ENCODE measurements around the gene SPTLC1. TPM values are rescaled to one million over a fixed set of nuclear protein-coding genes. Genes with fewer than 3 reads are reported as not detected.

The SPTLC1 gene
- total and polyA plus RNA-seq, 10 of the 15 experiments (the other 5 are each of a cell fraction or from before 2014, with no cell fraction given), result 38.0 to 68.7 (median 52.8) TPM

DNA sequence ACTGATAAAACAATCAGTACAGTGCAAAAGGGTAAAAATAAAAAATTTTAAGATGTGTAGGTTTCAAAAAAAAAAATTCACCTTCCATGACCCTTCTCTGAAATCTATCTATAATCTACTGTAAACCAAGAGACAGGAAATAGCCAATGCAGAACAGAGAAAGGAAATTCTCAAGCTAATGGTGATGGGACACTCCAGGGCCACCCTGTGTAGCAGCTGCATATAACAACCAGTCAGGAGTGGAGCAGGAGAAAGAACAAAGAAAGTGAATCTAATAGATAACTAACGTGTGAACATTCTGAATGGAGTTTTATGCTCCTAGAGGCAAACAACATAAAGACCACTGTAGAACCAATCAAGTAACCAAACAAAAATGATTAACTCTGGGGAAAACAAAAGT lies 16.6 kb downstream of the SPTLC1 start:
- H3K4me2 ChIP-seq (ENCODE audit: control insufficient read depth, insufficient read depth), result no peak overlapping the region

DNA sequence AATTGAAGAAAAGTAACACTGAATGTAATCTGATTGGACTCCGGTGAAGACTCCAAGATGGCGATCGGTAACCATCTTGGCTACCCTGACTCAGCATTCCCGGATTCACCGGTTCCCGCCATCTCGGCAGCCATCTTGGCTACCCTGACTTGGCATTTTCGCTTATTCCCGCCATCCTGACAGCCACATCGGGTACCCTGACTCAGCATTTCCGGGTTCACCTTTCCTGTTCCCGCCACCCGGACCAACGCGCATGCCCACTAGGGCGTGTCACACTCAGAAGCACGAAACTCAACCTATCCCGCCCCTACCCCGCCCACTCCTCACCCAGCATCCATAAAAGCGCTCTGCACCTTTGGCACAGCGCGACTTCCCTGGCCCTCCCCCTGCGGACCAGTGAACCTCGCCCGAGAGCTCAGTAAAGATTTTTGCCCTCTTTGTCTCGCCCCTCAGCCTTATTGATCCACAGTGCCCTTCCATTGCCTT lies 17.2 kb downstream of the SPTLC1 start:
- Histone ChIP-seq H3K27ac (ENCODE audit: control insufficient read depth, insufficient read depth) (no peak overlapping the region), H3K9ac (ENCODE audit: control insufficient read depth, insufficient read depth, low read length) (no peak overlapping the region), H3K4me2 (ENCODE audit: control insufficient read depth, insufficient read depth) (no peak overlapping the region), H3K27me3 (replicated peaks in 1 of 2; ENCODE audit: control insufficient read depth in 2 of 2, insufficient read depth in 2 of 2, low read length in 1 of 2) (no peaks in the 10 kb centered on the region), H3K4me1 (ENCODE audit: control insufficient read depth, insufficient read depth, low read length) (no peaks in the 10 kb centered on the region), H4K20me1 (ENCODE audit: control insufficient read depth, insufficient read depth) (no peaks in the 10 kb centered on the region), H2AFZ (ENCODE audit: control insufficient read depth, low read depth, low read length) (no peak overlapping the region), H3K79me2 (ENCODE audit: control insufficient read depth, insufficient read depth, low read length) (no peaks in the 10 kb centered on the region), H3K4me3 (no peak overlapping the region), H3K9me3 (replicated peaks; ENCODE audit: control insufficient read depth, insufficient read depth, low read length) (no peaks in the 10 kb centered on the region), H3K36me3 (ENCODE audit: control insufficient read depth in 2 of 2, insufficient read depth in 2 of 2, low read length in 1 of 2) (no peaks in the 10 kb centered on the region)
- in situ Hi-C loops (cut with MboI), result no loop called here
- peak; percentile 70 for DNase-seq (ENCODE audit: low read depth, low spot score)
- ChIA-PET CTCF (no interaction called here), POLR2A (no interaction called here), RAD21 (ENCODE audit: unreplicated experiment) (no interaction called here), SMC1A (ENCODE audit: uncharacterized antibody, unreplicated experiment) (no interaction called here)
- intact Hi-C loops (cut with micrococcal nuclease; ENCODE audit: unreplicated experiment), result no loop called here
- no peak for FAIRE-seq
- BruUV-seq (replicated peaks), result no TSS peak
- ATAC-seq, result peak; percentile 85
- WGBS (ENCODE audit: insufficient coverage, insufficient replicate concordance, low lambda C conversion rate, missing lambda C conversion rate), result 69% methylated on average over 26 of the region's 26 CpGs
- TF ChIP-seq, protein P1, sequence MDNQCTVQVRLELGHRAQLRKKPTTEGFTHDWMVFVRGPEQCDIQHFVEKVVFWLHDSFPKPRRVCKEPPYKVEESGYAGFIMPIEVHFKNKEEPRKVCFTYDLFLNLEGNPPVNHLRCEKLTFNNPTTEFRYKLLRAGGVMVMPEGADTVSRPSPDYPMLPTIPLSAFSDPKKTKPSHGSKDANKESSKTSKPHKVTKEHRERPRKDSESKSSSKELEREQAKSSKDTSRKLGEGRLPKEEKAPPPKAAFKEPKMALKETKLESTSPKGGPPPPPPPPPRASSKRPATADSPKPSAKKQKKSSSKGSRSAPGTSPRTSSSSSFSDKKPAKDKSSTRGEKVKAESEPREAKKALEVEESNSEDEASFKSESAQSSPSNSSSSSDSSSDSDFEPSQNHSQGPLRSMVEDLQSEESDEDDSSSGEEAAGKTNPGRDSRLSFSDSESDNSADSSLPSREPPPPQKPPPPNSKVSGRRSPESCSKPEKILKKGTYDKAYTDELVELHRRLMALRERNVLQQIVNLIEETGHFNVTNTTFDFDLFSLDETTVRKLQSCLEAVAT (IDR thresholded peaks at IDR 0.05), result 0 out of 2 replicates have a peak, but pooled peaks have one; percentile 41
- TF ChIP-seq, protein P2, sequence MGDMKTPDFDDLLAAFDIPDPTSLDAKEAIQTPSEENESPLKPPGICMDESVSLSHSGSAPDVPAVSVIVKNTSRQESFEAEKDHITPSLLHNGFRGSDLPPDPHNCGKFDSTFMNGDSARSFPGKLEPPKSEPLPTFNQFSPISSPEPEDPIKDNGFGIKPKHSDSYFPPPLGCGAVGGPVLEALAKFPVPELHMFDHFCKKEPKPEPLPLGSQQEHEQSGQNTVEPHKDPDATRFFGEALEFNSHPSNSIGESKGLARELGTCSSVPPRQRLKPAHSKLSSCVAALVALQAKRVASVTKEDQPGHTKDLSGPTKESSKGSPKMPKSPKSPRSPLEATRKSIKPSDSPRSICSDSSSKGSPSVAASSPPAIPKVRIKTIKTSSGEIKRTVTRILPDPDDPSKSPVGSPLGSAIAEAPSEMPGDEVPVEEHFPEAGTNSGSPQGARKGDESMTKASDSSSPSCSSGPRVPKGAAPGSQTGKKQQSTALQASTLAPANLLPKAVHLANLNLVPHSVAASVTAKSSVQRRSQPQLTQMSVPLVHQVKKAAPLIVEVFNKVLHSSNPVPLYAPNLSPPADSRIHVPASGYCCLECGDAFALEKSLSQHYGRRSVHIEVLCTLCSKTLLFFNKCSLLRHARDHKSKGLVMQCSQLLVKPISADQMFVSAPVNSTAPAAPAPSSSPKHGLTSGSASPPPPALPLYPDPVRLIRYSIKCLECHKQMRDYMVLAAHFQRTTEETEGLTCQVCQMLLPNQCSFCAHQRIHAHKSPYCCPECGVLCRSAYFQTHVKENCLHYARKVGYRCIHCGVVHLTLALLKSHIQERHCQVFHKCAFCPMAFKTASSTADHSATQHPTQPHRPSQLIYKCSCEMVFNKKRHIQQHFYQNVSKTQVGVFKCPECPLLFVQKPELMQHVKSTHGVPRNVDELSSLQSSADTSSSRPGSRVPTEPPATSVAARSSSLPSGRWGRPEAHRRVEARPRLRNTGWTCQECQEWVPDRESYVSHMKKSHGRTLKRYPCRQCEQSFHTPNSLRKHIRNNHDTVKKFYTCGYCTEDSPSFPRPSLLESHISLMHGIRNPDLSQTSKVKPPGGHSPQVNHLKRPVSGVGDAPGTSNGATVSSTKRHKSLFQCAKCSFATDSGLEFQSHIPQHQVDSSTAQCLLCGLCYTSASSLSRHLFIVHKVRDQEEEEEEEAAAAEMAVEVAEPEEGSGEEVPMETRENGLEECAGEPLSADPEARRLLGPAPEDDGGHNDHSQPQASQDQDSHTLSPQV (IDR thresholded peaks at IDR 0.05), result peak; percentile 65; the same call in 1 of the 2 replicates
- TF ChIP-seq IKZF1 (conservative IDR thresholded peaks at IDR 0.05) (peak; percentile 67), NR2C1 (IDR thresholded peaks at IDR 0.05) (peak; percentile 72), YY1 (IDR thresholded peaks at IDR 0.05; ENCODE audit: low read depth, low read length) (peak; percentile 95)

More for the DNA sequence above, 16.6 kb downstream of the SPTLC1 start:
- TF ChIP-seq ZNF384 (IDR thresholded peaks at IDR 0.05; ENCODE audit: borderline replicate concordance, low read depth, low read length) (no peak), TCF7 (IDR thresholded peaks at IDR 0.05; ENCODE audit: borderline replicate concordance) (no peak), YBX1 (IDR thresholded peaks at IDR 0.05) (no peak), BCL11A (IDR thresholded peaks at IDR 0.05; ENCODE audit: low read depth, low read length) (no peak), STAT3 (IDR thresholded peaks at IDR 0.05; ENCODE audit: low read depth, low read length) (no peak), NR2C1 (IDR thresholded peaks at IDR 0.05) (no peak), ZSCAN29 (IDR thresholded peaks at IDR 0.05) (no peak), CHD4 (IDR thresholded peaks at IDR 0.05) (no peak), FOXK2 (IDR thresholded peaks at IDR 0.05) (no peak), MEF2A (IDR thresholded peaks at IDR 0.05; ENCODE audit: insufficient read depth, low read depth, low read length) (no peak), ETV6 (conservative IDR thresholded peaks at IDR 0.05 in 1 of 2, IDR thresholded peaks at IDR 0.05 in 1 of 2; ENCODE audit: borderline replicate concordance in 1 of 2, low read depth in 1 of 2) (no peak), EZH2 (IDR thresholded peaks at IDR 0.05; ENCODE audit: borderline replicate concordance, control insufficient read depth, low read depth, low read length) (no peak)
- TF ChIP-seq, protein P3, sequence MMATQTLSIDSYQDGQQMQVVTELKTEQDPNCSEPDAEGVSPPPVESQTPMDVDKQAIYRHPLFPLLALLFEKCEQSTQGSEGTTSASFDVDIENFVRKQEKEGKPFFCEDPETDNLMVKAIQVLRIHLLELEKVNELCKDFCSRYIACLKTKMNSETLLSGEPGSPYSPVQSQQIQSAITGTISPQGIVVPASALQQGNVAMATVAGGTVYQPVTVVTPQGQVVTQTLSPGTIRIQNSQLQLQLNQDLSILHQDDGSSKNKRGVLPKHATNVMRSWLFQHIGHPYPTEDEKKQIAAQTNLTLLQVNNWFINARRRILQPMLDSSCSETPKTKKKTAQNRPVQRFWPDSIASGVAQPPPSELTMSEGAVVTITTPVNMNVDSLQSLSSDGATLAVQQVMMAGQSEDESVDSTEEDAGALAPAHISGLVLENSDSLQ (IDR thresholded peaks at IDR 0.05), result no peak
- 48% methylated on average over 1 of the region's 1 CpG for WGBS (ENCODE audit: insufficient coverage, insufficient replicate concordance, low lambda C conversion rate, missing lambda C conversion rate)
- Histone ChIP-seq H3K4me3 (no peak overlapping the region), H3K36me3 (ENCODE audit: control insufficient read depth in 2 of 2, insufficient read depth in 2 of 2, low read length in 1 of 2) (no peaks in the 10 kb centered on the region), H3K27ac (ENCODE audit: control insufficient read depth, insufficient read depth) (0 out of 2 replicates have a peak overlapping the region, but pooled peaks have one; percentile 25), H3K9me3 (replicated peaks; ENCODE audit: control insufficient read depth, insufficient read depth, low read length) (no peaks in the 10 kb centered on the region), H3K79me2 (ENCODE audit: control insufficient read depth, insufficient read depth, low read length) (no peaks in the 10 kb centered on the region), H4K20me1 (ENCODE audit: control insufficient read depth, insufficient read depth) (no peaks in the 10 kb centered on the region), H3K9ac (ENCODE audit: control insufficient read depth, insufficient read depth, low read length) (no peak overlapping the region), H2AFZ (ENCODE audit: control insufficient read depth, low read depth, low read length) (no peak overlapping the region), H3K4me1 (ENCODE audit: control insufficient read depth, insufficient read depth, low read length) (no peaks in the 10 kb centered on the region), H3K27me3 (replicated peaks in 1 of 2; ENCODE audit: control insufficient read depth in 2 of 2, insufficient read depth in 2 of 2, low read length in 1 of 2) (no peaks in the 10 kb centered on the region)
- SMC1A ChIA-PET (ENCODE audit: uncharacterized antibody, unreplicated experiment), result no interaction called here
- intact Hi-C loops (cut with micrococcal nuclease; ENCODE audit: unreplicated experiment), result no loop called here
- RAD21 ChIA-PET (ENCODE audit: unreplicated experiment), result no interaction called here
- DNase-seq (ENCODE audit: low read depth, low spot score), result peak; percentile 17
- CTCF ChIA-PET, result interaction anchor here (0.7 kb wide), 1 partner anchor 907 kb away, joined by 5 read pairs; no protein-coding TSS in a partner anchor
- in situ Hi-C loops (cut with MboI), result no loop called here
- FAIRE-seq, result no peak
- BruUV-seq (replicated peaks), result TSS peak; percentile 99
- POLR2A ChIA-PET, result no interaction called here
- ATAC-seq, result peak; percentile 87

Measured in GM12878 (cell line).